ENCODE measurements around the gene KCND3. TPM values are rescaled to one million over a fixed set of nuclear protein-coding genes. Genes with fewer than 3 reads are reported as not detected.

Gene KCND3
- total and polyA plus RNA-seq, 2 experiments from 2014 or later, result 0.16 to 0.33 TPM

DNA sequence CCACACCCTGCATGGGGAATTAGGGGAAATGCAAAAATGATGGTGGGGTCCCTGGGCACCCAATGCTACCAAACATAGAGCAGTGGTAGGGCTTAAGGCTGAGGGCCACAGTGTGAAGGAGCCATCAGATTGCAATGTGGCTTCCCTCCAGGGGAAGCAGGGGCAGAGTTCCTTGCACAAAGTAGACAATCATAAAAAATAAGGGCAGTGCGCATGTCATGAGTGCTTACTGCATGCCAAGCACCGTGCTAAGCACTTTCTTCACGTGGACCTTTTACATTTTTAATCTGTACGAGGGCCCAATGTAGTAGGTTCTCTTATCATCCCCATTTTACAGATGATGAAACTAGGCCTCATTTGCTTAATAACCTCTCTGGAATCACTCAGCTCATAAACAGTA lies 177.2 kb downstream of the KCND3 start:
- no peak for DNase-seq (ENCODE audit: low read depth in 1 of 2, low spot score in 1 of 2)
- Histone ChIP-seq H3K9me3 (ENCODE audit: low read depth) (no peaks in the 10 kb centered on the region), H3K27me3 (peaks cover 7% of the 10 kb centered on the region)

DNA sequence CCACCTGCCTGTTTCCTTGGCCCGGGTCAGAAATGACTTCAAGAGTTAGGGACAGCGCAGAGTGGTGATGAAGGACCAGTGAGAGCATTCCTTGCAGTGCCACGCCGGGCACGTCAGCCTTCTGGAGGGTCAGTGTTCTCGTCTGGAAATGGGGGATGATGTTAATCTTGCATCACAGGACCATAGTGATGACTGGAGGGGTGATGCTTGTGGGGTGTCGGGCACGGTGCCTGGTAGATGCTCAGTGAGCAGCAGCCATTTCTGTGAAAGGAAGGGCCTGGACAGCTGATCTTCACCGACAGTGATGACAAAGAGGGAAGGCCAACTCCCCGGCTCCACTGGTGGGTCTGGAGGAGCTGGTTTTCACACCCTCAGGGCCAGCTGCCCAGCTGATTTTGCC lies 177.6 kb downstream of the KCND3 start:
- no peak overlapping the region for H3K4me3 ChIP-seq
- no peaks in the 10 kb centered on the region for H3K36me3 ChIP-seq
- DNase-seq (ENCODE audit: low read depth in 1 of 2, low spot score in 1 of 2), result no peak
- no peaks in the 10 kb centered on the region for H3K4me1 ChIP-seq (ENCODE audit: low read depth)
- TF ChIP-seq, protein P1, sequence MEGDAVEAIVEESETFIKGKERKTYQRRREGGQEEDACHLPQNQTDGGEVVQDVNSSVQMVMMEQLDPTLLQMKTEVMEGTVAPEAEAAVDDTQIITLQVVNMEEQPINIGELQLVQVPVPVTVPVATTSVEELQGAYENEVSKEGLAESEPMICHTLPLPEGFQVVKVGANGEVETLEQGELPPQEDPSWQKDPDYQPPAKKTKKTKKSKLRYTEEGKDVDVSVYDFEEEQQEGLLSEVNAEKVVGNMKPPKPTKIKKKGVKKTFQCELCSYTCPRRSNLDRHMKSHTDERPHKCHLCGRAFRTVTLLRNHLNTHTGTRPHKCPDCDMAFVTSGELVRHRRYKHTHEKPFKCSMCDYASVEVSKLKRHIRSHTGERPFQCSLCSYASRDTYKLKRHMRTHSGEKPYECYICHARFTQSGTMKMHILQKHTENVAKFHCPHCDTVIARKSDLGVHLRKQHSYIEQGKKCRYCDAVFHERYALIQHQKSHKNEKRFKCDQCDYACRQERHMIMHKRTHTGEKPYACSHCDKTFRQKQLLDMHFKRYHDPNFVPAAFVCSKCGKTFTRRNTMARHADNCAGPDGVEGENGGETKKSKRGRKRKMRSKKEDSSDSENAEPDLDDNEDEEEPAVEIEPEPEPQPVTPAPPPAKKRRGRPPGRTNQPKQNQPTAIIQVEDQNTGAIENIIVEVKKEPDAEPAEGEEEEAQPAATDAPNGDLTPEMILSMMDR (IDR thresholded peaks at IDR 0.05; ENCODE audit: low read depth, low read length), result no peak
- no peak overlapping the region for H3K27ac ChIP-seq
- peaks cover 7% of the 10 kb centered on the region for H3K27me3 ChIP-seq
- H3K9me3 ChIP-seq (ENCODE audit: low read depth), result no peaks in the 10 kb centered on the region

More for the DNA sequence above, 177.2 kb downstream of the KCND3 start:
- H3K36me3 ChIP-seq, result no peaks in the 10 kb centered on the region
- TF ChIP-seq, protein P1 (IDR thresholded peaks at IDR 0.05; ENCODE audit: low read depth, low read length), result no peak
- H3K27ac ChIP-seq, result no peak overlapping the region
- H3K4me1 ChIP-seq (ENCODE audit: low read depth), result no peaks in the 10 kb centered on the region
- H3K4me3 ChIP-seq, result no peak overlapping the region

DNA sequence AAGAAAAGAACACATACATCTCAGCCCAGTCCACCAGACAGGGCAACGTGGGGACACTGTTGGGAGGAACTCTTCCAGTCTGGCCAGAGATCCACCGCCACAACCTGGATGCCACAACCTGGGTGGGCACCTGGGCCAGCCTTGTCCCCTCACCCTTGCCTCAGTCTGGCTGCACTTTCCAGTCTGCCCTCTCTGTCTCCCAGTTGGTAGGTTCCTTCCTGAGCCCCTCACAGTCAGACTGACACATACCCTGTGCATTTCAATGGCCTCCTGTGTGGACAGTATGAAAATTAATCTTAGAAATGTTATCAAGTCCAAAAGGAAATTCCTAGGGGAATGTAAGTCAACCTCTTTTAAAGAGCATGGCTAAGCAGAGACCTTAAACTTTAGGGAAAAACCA lies 184.2 kb downstream of the KCND3 start:
- H3K27me3 ChIP-seq, result peaks cover under 1% of the 10 kb centered on the region
- DNase-seq (ENCODE audit: low read depth in 1 of 2, low spot score in 1 of 2), result no peak
- H3K36me3 ChIP-seq, result no peaks in the 10 kb centered on the region
- peaks cover 6% of the 10 kb centered on the region for H3K4me1 ChIP-seq (ENCODE audit: low read depth)
- no peaks in the 10 kb centered on the region for H3K9me3 ChIP-seq (ENCODE audit: low read depth)
- no peak overlapping the region for H3K4me3 ChIP-seq
- H3K27ac ChIP-seq, result no peak overlapping the region
- TF ChIP-seq, protein P1 (IDR thresholded peaks at IDR 0.05; ENCODE audit: low read depth, low read length), result no peak

DNA sequence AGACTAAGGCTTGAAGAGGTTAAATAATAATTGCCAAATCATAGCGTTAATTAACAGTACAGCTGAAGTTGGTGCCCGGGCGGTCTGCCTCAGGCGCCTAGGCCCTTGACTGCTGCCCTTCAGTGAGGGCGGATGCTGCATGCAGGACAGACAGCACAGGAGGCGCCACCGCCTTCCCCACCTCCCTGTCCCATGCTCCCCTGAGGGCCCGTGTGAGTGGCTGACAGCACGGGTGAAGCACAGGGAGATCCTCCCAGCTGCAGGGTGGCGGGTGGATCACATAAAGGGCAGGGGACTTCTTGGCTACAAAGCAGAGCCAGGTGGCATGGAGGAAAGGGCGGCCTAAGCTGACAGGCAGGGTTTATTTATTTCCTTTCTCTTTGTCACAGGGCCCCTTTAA lies 184.7 kb downstream of the KCND3 start:
- H3K4me3 ChIP-seq, result no peak overlapping the region
- H3K4me1 ChIP-seq (ENCODE audit: low read depth), result peaks cover 6% of the 10 kb centered on the region
- no peak overlapping the region for H3K27ac ChIP-seq
- TF ChIP-seq, protein P1 (IDR thresholded peaks at IDR 0.05; ENCODE audit: low read depth, low read length), result no peak
- H3K9me3 ChIP-seq (ENCODE audit: low read depth), result no peaks in the 10 kb centered on the region
- H3K36me3 ChIP-seq, result no peaks in the 10 kb centered on the region
- no peak for DNase-seq (ENCODE audit: low read depth in 1 of 2, low spot score in 1 of 2)
- H3K27me3 ChIP-seq, result no peaks in the 10 kb centered on the region

DNA sequence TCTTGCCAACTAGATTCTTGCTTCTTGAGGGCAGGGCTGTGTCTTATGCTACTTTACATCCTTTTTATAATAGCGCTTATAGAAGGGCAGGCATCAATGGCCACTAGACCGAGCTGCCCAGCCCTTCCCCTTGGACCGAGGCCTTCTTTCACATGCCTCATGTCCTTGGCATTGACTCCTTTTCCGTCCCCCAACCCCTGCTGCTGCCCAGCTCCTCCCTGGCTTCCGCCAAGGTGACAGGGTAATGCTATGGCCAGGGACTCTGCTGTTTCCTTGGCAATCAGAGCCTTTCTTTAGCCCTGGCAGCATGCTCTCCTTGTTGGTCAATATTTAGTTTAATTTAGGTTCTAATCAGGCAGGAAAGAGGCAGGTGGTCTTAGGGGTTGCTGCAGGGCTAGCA lies 185.5 kb downstream of the KCND3 start:
- no peak overlapping the region for H3K4me3 ChIP-seq
- no peaks in the 10 kb centered on the region for H3K27me3 ChIP-seq
- DNase-seq (ENCODE audit: low read depth in 1 of 2, low spot score in 1 of 2), result no peak
- TF ChIP-seq, protein P1 (IDR thresholded peaks at IDR 0.05; ENCODE audit: low read depth, low read length), result no peak
- H3K9me3 ChIP-seq (ENCODE audit: low read depth), result no peaks in the 10 kb centered on the region
- H3K36me3 ChIP-seq, result no peaks in the 10 kb centered on the region
- H3K4me1 ChIP-seq (ENCODE audit: low read depth), result peaks cover 6% of the 10 kb centered on the region
- H3K27ac ChIP-seq, result no peak overlapping the region

DNA sequence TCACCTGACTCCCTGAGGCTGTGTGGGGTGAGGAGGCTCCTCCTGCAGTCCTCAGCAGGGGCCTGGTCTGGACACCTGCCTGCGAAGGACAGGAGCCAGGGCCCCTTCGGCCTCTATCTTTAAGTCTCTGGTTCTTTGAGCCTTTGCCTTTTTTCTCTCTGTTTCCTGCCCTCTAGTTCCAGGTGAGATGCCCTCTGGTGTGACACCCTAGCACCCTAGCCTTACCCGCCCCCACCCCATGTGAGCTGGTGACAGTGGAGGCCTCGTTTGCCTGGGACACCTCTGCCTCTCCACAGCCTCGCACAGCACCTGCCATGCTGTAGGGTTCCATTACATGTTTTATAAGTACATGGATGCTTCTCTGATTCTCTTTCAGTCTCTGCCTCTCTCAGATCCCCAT lies 186.5 kb downstream of the KCND3 start:
- H3K4me3 ChIP-seq, result no peak overlapping the region
- H3K9me3 ChIP-seq (ENCODE audit: low read depth), result no peaks in the 10 kb centered on the region
- TF ChIP-seq, protein P1 (IDR thresholded peaks at IDR 0.05; ENCODE audit: low read depth, low read length), result no peak
- peaks cover 6% of the 10 kb centered on the region for H3K4me1 ChIP-seq (ENCODE audit: low read depth)
- H3K27ac ChIP-seq, result no peak overlapping the region
- H3K27me3 ChIP-seq, result no peaks in the 10 kb centered on the region
- no peaks in the 10 kb centered on the region for H3K36me3 ChIP-seq
- no peak for DNase-seq (ENCODE audit: low read depth in 1 of 2, low spot score in 1 of 2)

Measured in cardiac muscle cell (in vitro differentiated cells and primary cell).